ENCODE measurements around the gene SHISA2.

DNA sequence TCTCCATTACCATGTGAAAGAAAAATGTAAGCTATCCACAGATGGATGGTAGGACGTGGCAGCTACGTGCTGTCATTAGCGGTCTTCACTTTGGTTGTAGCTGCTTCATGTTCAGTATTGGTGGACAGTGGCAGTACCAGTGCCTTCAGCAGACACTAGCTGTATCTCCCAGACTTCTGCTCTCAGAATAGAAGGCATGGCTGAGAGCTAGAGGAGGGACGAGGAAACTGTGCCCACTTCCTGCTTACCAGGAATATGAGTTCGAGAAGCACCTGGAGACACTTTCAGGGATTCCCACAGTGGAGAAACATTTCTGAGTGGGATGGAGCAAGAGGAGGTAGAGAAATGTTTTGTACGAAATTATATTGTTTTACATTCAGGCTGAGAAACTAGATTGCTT, 6.9 kb upstream of the SHISA2 start:
- TF ChIP-seq, protein P1, sequence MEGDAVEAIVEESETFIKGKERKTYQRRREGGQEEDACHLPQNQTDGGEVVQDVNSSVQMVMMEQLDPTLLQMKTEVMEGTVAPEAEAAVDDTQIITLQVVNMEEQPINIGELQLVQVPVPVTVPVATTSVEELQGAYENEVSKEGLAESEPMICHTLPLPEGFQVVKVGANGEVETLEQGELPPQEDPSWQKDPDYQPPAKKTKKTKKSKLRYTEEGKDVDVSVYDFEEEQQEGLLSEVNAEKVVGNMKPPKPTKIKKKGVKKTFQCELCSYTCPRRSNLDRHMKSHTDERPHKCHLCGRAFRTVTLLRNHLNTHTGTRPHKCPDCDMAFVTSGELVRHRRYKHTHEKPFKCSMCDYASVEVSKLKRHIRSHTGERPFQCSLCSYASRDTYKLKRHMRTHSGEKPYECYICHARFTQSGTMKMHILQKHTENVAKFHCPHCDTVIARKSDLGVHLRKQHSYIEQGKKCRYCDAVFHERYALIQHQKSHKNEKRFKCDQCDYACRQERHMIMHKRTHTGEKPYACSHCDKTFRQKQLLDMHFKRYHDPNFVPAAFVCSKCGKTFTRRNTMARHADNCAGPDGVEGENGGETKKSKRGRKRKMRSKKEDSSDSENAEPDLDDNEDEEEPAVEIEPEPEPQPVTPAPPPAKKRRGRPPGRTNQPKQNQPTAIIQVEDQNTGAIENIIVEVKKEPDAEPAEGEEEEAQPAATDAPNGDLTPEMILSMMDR (IDR thresholded peaks at IDR 0.05) = no peak
- no peak for TF ChIP-seq POLR2AphosphoS5 (IDR thresholded peaks at IDR 0.05; ENCODE audit: low read depth, low read length)
